GM04503 (cell line): ENCODE data around the gene GIMAP4.
"Not testable (repeated sequence)": the region's sequence is repeated elsewhere in the genome, so short reads cannot be mapped to it uniquely, and the experiment has no call there.

Experiments
- DNase-seq: peaks from one replicate; pipeline ENCODE4 v3.0.0-alpha.2; 2012; ENCODE audit warnings: low read depth

GIMAP4 gene

DNA sequence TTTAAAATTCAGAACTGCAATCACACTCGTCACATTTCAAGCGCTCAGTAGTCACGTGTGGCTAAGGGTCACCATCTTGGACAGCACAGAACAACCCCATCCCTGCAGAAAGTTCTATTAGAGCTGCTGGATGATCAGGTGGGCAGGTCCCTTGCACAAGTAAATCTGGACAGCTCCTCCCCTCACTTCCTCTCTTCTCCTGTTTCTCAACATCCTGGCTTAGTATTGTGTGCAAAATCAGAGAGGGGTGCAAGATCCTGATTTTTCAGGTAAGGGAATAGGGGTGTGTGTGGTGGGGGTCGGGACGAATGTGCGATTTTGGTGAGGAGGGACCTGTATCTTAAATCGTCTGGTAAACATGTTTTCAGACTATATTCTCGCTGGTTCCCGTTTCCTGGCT, at the start of gene GIMAP4:
Gene GIMAP4 (plus strand): TSS at position 222 of the 400 bp plus-strand sequence. CDS start 2,512 bp downstream, outside the sequence.
- no peak for DNase-seq

- DNase-seq = no peak
Measured at GRCh38 chr7:150519310-150519709, 47.9 kb upstream of the GIMAP4 start.

GRCh38 chr7:150520145-150520544, 47.0 kb upstream of the GIMAP4 start:
- no peak for DNase-seq

GRCh38 chr7:150522931-150523330, 44.3 kb upstream of the GIMAP4 start:
- not testable (repeated sequence) for DNase-seq

DNA sequence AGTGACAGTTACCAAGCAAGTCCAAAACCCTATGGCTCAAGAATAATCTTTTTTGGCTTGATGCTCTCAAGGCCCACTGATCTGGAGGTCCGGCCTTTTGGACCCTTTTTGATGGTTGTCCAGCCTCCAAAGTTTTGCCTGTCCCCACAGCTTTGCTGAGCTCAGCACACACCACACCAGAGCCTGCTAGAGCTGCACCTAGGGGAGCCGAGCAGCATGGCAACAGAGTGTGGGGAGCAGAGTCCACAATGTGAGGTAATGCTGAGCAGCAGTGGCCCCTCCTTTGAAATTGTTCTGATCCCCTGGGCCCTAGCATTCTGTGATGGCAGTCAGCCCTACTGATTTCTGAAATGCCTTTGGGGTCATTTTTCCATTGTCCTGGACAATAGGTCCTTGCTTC, 43.2 kb upstream of the GIMAP4 start:
- DNase-seq = no peak

DNA sequence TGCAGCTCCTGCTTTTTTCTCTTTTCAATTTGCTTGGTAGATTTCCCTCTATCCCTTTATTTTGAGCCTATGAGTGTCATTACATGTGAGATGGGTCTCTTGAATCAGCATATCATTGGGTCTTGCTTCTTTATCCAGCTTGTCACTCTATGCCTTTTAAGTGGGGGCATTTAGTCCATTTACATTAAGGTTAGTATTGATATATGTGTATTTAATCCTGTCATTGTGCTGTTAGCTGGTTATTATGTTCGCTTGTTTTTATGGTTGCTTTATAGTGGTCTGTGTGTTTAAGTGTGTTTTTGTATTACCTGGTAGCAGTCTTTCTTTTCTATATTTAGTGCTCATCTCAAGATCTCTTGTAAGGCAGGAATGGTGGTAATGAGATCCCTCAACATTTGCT, 35.5 kb upstream of the GIMAP4 start:
- DNase-seq = no peak

- no peak for DNase-seq
Measured at GRCh38 chr7:150538259-150538658, 28.9 kb upstream of the GIMAP4 start.

DNA sequence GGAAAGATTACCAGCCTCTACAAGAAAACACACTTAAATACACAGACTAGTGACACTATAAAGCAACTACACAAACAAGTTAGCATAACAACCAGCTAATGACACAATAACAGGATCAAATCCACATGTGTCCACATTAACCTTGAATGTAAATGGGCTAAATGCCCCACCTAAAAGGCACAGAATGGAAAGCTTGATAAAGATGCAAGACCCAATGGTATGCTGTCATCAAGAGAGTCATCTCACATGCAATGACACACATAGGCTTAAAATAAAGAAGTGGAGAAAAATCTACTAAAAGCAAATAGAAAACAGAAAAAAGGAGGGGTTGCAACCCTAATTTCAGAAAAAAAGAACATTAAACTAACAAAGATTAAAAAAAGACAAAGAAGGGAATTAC, 14.0 kb upstream of the GIMAP4 start:
- no peak for DNase-seq

- DNase-seq = no peak
Measured at GRCh38 chr7:150556521-150557138, 10.6 kb upstream of the GIMAP4 start.

- no peak for DNase-seq
Measured at GRCh38 chr7:150560486-150560885, 6.7 kb upstream of the GIMAP4 start.

GRCh38 chr7:150562919-150563318, 4.3 kb upstream of the GIMAP4 start:
- DNase-seq = no peak

GRCh38 chr7:150564006-150564405, 3.2 kb upstream of the GIMAP4 start:
- DNase-seq = no peak

GRCh38 chr7:150564566-150564965, 2.6 kb upstream of the GIMAP4 start:
- DNase-seq = no peak

- no peak for DNase-seq
Measured at GRCh38 chr7:150565239-150565638, 2.0 kb upstream of the GIMAP4 start.

DNA sequence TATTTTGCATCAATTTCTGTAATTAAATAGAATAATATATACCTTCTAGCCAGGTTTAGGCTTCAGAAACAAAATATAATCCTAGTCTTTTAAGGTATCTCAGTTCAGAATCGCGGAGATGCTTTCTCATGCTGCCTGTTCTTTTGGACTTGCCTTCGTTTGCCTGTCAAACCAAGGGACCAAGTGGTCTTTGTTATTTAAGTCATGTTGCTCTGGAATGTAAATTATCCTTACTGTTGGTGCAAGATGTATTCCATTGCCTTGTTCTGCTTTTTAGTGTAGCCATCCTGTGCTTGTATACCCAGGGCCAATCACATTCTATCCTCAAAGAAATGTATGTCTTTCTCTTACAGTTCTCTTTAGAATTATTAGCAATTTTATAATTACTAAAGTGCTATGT, 1.1 kb upstream of the GIMAP4 start:
- no peak for DNase-seq

DNA sequence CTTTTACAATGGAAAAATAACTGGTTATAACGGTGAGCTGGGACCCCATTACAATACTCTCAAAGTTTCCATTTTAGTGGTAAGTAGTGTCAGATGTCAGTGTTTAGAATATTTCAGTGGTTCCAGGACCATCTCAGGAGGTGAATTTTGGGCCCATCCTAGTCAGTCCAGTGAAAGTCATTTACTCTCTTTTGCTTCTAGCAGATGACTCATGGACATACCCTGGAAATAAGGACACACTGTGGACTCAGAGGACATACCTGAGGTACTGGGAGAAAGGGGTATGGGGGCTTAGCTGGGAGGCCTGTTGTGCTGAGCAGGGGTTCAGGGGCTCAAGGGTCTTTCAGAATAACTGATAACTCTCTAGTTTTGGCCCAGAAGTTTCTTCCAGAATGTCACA, 618 bp upstream of the GIMAP4 start:
- no peak for DNase-seq

DNA sequence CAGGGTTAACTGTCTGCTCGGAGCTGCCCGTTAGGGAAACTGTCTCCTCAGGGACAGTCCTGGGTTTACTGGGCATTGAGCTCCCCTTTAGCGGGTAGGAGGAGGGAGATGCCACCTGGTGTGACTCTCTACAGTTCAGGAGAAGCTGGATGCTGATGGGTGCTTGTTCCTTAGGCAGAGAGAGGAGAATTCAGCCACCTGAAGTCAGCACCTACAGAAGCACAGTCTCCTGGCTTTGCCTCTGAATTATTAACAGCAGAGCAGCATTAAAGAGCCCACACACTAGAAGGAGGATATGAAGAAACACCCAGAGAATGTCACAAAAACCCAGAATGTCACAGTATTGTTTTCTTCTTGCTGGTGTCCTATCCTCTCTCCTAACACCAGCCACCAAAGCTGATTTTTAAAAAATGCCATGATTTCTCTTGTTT, 696 bp downstream of the GIMAP4 start:
- no peak for DNase-seq

DNA sequence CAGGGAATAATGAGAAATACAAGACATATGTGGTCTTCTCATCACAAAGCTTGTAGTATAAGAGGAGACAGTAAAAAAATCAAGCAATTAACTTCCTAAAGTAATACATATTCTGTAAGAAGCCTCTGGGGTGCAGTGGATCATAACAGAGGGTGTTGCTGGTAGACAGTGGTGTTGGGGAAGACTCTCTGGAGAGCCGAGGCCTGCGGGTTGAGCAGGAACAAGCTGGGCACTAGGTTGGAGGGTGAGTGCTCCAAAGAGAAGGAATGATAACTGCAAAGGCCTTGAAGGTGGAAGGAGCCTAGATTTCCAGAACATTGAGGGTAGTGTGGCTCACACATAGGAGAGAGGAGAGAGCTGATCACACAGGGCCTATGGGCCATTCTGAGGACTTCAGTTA, 1.5 kb downstream of the GIMAP4 start:
- no peak for DNase-seq

GRCh38 chr7:150569245-150569955, 2.2 kb downstream of the GIMAP4 start:
- DNase-seq = no peak

- DNase-seq = no peak
Measured at GRCh38 chr7:150570556-150571465, 3.6 kb downstream of the GIMAP4 start.

GRCh38 chr7:150572496-150572895, 5.3 kb downstream of the GIMAP4 start:
- DNase-seq = no peak

GRCh38 chr7:150579979-150580637, 12.9 kb downstream of the GIMAP4 start:
- not testable (repeated sequence) for DNase-seq
